Suprapubic skin (tissue), 4 donors: ENCODE measurements around the gene CCDC197. TPM values are rescaled to one million over a fixed set of nuclear protein-coding genes. Genes with fewer than 3 reads are reported as not detected.
A peak's percentile ranks its signal among the peaks of the same experiment; 100 is the strongest.

ENCODE experiments used
- DNase-seq, 2 donors: peaks; one replicate each; pipeline ENCODE4 v3.0.0-alpha.2; 2019; ENCODE audit warnings: low spot score in 2 of 2
- H3K27ac ChIP-seq: fragments of 200-600 bp; sonication (generic); one replicate; pipeline ENCODE4 v1.5.1; 2019
- H3K27me3 ChIP-seq: fragments of 200-600 bp; sonication (generic); one replicate; pipeline ENCODE4 v1.5.1; 2019
- H3K36me3 ChIP-seq: fragments of 200-600 bp; sonication (generic); one replicate; pipeline ENCODE4 v1.5.1; 2019
- H3K4me1 ChIP-seq: fragments of 200-600 bp; sonication (generic); one replicate; pipeline ENCODE4 v1.5.1; 2019
- H3K4me3 ChIP-seq: fragments of 200-600 bp; sonication (generic); one replicate; pipeline ENCODE4 v1.5.1; 2019; ENCODE audit warnings: mild to moderate bottlenecking
- H3K9me3 ChIP-seq: fragments of 200-600 bp; sonication (generic); one replicate; pipeline ENCODE4 v1.5.1; 2019
- CTCF ChIP-seq, 2 donors: fragments of 200-600 bp in 1 of 2; fragments of 450-650 bp in 1 of 2; sonication (generic) in 1 of 2; IDR thresholded peaks; one replicate each; pipeline ENCODE4 v1.5.1; 2016 to 2019; ENCODE audit warnings: antibody characterized with exemption in 2 of 2, mild to moderate bottlenecking in 1 of 2, moderate library complexity in 1 of 2
- EP300 ChIP-seq: sonication (generic); formaldehyde crosslinking; IDR thresholded peaks from one replicate; pipeline ENCODE4 v1.6.1; 2017; ENCODE audit warnings: antibody characterized with exemption
- POLR2A ChIP-seq, 2 donors: fragments of 450-650 bp; IDR thresholded peaks; one replicate each; pipeline ENCODE4 v1.6.1; 2017; ENCODE audit warnings: antibody characterized with exemption in 2 of 2, mild to moderate bottlenecking in 2 of 2, moderate library complexity in 2 of 2
- POLR2AphosphoS5 ChIP-seq, 3 donors: sonication (generic); formaldehyde crosslinking; IDR thresholded peaks; one replicate each; pipeline ENCODE4 v1.6.1; 2017; ENCODE audit warnings: antibody characterized with exemption in 3 of 3
- WGBS: methylation state at CpG from one replicate; pipeline ENCODE4 v1.1.5; 2018; 5-methylcytosine and 5-hydroxymethylcytosine counted together
- total RNA-seq, 4 donors: library from RNA; depleted of rRNA; stranded (reverse); fragments of >200 nt; gene quantifications; one replicate each; pipeline ENCODE4 v1.1.0, GENCODE V29; 2016

Gene CCDC197
- total RNA-seq, 4 donors from 2014 or later: not detected

- H3K4me3 ChIP-seq: no peak overlapping the region
- H3K4me1 ChIP-seq: peaks cover 4% of the 10 kb centered on the region
- 78% methylated on average over 5 of the region's 7 CpGs for WGBS
- TF ChIP-seq CTCF (IDR thresholded peaks at IDR 0.05) (no peak), POLR2A (IDR thresholded peaks at IDR 0.05) (no peak), POLR2AphosphoS5 (IDR thresholded peaks at IDR 0.05) (no peak), EP300 (no peak)
- no peak for DNase-seq
- no peak overlapping the region for H3K27ac ChIP-seq
- H3K36me3 ChIP-seq: no peaks in the 10 kb centered on the region
- no peaks in the 10 kb centered on the region for H3K27me3 ChIP-seq
- H3K9me3 ChIP-seq: no peaks in the 10 kb centered on the region
Measured at GRCh38 chr14:94031883-94032279, 34.8 kb downstream of the CCDC197 start.

- 84% methylated on average over 3 of the region's 3 CpGs for WGBS
- H3K36me3 ChIP-seq: no peaks in the 10 kb centered on the region
- H3K27me3 ChIP-seq: no peaks in the 10 kb centered on the region
- no peak for TF ChIP-seq POLR2AphosphoS5 (IDR thresholded peaks at IDR 0.05)
- no peak for TF ChIP-seq EP300
- TF ChIP-seq CTCF (IDR thresholded peaks at IDR 0.05): no peak
- no peak for TF ChIP-seq POLR2A (IDR thresholded peaks at IDR 0.05)
- no peak overlapping the region for H3K27ac ChIP-seq
- no peak overlapping the region for H3K4me3 ChIP-seq
- no peaks in the 10 kb centered on the region for H3K4me1 ChIP-seq
- H3K9me3 ChIP-seq: no peaks in the 10 kb centered on the region
- no peak for DNase-seq
Measured at GRCh38 chr14:94034886-94035285, 37.8 kb downstream of the CCDC197 start.

GRCh38 chr14:94036313-94037167 lies 39.4 kb downstream of the CCDC197 start:
- Histone ChIP-seq H3K9me3 (no peaks in the 10 kb centered on the region), H3K4me3 (no peak overlapping the region), H3K27ac (no peak overlapping the region), H3K4me1 (no peaks in the 10 kb centered on the region), H3K36me3 (no peaks in the 10 kb centered on the region), H3K27me3 (no peaks in the 10 kb centered on the region)
- 40% methylated on average over 12 of the region's 12 CpGs for WGBS
- DNase-seq: no peak
- peak; percentile 70 to 79 for TF ChIP-seq CTCF (IDR thresholded peaks at IDR 0.05)
- no peak for TF ChIP-seq POLR2AphosphoS5 (IDR thresholded peaks at IDR 0.05)

- Histone ChIP-seq H3K4me3 (no peak overlapping the region), H3K27ac (no peak overlapping the region), H3K9me3 (no peaks in the 10 kb centered on the region), H3K27me3 (no peaks in the 10 kb centered on the region), H3K4me1 (peaks cover 6% of the 10 kb centered on the region), H3K36me3 (no peaks in the 10 kb centered on the region)
- TF ChIP-seq EP300: no peak
- no peak for TF ChIP-seq CTCF (IDR thresholded peaks at IDR 0.05)
- TF ChIP-seq POLR2A (IDR thresholded peaks at IDR 0.05): no peak
- no peak for TF ChIP-seq POLR2AphosphoS5 (IDR thresholded peaks at IDR 0.05)
- 80% methylated on average over 5 of the region's 9 CpGs for WGBS
- DNase-seq: no peak
Measured at GRCh38 chr14:94037954-94038353, 40.9 kb downstream of the CCDC197 start.

- WGBS: 87% methylated on average over 5 of the region's 7 CpGs
- TF ChIP-seq POLR2A (IDR thresholded peaks at IDR 0.05) (no peak), CTCF (IDR thresholded peaks at IDR 0.05) (no peak), POLR2AphosphoS5 (IDR thresholded peaks at IDR 0.05) (no peak), EP300 (no peak)
- peaks cover 4% of the 10 kb centered on the region for H3K36me3 ChIP-seq
- no peak for DNase-seq
- H3K9me3 ChIP-seq: no peaks in the 10 kb centered on the region
- H3K27me3 ChIP-seq: no peaks in the 10 kb centered on the region
- no peak overlapping the region for H3K27ac ChIP-seq
- H3K4me3 ChIP-seq: no peak overlapping the region
- peaks cover 6% of the 10 kb centered on the region for H3K4me1 ChIP-seq
Measured at GRCh38 chr14:94038510-94038909, 41.4 kb downstream of the CCDC197 start.
